GM19467 (cell line): Measurements from ENCODE around the gene LLGL2.
"Not testable (repeated sequence)": the region's sequence is repeated elsewhere in the genome, so short reads cannot be mapped to it uniquely, and the experiment has no call there.

ENCODE experiments used
- ATAC-seq: cut with Tn5 transposase; IDR thresholded peaks from one replicate; pipeline ENCODE4 v1.9.1; 2021; ENCODE audit warnings: mild to moderate bottlenecking, moderate library complexity; ENCODE audit not compliant: unreplicated experiment

LLGL2 gene

GRCh38 chr17:75518983-75519537 is 6.4 kb upstream of the LLGL2 start:
- ATAC-seq: no peak

DNA sequence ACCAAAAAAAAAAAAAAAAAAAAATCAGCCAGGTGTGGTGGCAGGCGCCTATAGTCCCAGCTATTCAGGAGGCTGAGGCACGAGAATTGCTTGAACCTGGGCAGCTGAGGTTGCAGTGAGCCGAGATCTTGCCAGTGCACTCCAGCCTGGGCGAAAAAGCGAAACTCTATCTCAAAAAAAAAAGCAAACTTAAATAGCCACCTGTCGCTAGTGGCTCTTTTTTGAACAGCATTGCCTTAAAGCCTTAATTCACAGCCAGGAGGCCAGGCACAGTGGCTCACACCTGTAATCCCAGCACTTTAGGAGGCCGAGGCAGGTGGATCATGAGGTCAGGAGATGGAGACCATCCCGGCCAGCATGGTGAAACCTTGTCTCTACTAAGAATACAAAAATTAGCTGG is 5.1 kb upstream of the LLGL2 start:
- ATAC-seq: not testable (repeated sequence)

DNA sequence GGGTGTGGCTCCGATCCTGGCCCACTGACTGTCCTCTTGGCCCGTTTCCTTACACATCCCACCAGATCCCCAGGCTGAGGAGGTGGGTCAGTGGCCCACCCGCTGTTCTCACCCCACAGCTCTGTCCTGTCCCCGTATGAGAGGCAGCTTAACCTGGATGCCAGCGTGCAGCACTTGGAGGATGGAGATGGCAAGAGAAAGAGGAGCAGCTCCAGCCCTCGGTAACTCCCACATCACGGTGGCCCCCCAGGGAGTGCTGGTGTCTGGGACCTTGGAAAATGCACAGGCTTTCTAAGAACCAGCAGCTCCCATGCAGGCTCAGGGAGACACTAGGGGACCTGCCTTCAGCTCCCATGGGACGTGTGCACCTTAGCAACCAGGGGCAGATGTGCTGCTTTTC is 4.2 kb upstream of the LLGL2 start:
- no peak for ATAC-seq

DNA sequence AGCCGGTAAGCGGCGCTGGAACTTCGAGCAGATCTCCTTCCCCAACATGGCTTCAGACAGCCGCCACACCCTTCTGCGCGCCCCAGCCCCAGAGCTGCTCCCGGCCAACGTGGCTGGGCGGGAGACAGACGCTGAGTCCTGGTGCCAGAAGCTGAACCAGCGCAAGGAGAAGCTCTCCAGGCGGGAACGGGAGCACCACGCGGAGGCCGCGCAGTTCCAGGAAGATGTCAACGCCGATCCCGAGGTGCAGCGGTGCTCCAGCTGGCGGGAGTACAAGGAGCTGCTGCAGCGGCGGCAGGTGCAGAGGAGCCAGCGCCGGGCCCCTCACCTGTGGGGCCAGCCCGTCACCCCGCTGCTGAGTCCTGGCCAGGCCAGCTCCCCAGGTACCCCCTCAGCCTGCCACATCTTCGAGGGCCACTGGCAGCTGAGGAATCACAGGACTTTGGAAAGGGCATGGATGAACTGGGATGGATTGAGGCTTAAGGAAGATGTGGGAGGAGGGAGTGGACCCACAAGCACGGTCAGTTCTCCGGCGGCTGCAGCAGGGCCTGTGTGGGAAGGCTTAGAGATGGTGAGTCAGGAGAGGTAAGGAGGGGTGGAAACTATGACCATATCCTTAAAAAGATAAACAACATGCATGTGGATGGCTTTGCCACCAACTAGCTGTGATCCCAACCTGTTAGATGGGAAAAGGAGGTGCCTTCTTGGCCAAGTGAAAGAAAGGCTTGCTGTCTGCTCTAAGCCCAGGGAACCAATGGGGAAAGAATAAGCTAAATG is 3.4 kb upstream of the LLGL2 start:
- no peak for ATAC-seq

DNA sequence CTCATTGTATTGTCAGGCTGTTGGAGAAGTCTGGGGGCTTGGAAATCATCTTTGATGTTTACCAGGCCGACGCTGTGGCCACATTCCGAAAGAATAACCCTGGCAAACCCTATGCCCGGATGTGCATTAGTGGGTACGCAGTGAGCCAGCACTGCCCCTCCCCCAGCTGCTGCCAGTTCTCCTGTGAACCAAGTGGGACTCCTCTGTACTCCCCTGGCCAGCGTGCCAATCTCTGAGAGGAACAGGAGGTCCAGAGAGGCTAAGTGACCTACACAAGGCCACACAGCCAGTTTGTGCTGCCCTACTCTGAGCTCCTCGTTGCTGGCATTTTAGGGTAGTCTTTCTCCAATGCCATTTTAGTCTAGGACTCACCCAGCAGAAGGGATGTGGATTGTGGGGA is 1.9 kb upstream of the LLGL2 start:
- ATAC-seq: no peak

DNA sequence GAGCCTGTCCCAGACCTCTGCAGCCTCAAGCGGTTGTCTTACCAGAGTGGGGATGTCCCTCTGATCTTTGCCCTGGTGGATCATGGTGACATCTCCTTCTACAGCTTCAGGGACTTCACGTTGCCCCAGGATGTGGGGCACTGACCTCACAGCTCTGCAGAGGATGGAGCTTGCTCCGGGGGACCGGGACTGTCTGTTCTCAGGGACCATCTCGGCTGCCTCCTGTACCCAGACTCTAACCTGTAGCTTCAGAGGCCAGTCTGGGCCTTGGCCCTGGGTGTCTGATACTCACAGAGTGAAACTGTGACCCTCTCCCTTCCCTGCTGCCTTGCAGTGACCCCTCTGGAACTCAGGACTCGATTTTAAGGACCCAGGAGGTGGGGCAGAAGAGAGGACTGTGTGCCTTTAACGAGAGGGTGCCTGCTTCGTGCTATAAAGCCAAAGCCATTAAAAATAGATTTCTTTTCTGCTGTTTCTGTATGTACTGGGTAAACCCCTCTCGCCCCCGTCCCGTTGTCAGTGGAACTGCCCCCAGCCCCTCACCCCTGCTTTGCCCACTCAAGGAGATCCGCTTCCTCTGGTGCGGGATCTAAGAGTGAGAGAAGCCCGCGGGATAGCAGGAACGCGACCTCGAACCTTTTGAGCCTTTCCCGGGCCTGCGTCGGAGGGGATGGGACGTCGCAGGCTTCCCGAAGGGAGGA is 1.1 kb upstream of the LLGL2 start:
- ATAC-seq: no peak

DNA sequence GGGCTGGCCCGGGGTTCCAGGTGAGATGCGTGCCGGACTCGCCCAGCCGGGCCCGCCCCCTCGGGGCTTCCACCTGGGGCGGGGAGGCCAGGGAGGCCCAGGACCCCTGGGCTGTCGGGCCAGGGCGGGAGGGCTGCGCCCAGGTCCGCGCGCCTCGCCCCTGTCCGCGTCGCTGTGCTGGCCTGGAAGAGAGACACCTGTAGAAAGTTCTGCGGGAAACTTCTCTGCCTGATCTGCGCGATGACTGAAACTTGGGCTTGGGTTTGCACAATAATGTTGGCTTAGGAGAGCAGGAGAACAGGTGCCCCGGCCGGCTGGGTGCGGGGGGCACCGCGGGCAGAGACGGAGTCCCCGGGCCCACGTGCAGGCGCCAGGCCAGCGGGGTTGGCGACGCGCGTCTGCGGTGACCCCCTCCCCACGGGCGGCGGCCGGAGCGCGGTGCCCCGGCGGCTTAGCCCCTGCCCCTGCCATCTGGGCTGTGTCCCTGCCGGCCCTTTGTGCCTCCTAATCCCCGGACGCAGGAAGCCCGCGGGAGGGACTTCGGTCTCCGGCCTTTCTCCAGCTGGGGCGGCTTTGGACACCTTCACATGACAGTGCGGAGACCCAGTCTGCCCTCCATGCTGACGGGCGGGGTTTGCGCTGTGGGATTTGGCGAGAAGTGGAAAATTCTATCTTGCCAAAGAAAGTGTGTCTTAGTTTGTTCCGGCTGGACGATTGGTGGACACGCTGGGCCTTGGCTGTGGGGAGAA is 483 bp downstream of the LLGL2 start:
- no peak for ATAC-seq

GRCh38 chr17:75526555-75527270 is 1.2 kb downstream of the LLGL2 start:
- ATAC-seq: no peak

- no peak for ATAC-seq
Measured at GRCh38 chr17:75530837-75531720, 5.6 kb downstream of the LLGL2 start.

DNA sequence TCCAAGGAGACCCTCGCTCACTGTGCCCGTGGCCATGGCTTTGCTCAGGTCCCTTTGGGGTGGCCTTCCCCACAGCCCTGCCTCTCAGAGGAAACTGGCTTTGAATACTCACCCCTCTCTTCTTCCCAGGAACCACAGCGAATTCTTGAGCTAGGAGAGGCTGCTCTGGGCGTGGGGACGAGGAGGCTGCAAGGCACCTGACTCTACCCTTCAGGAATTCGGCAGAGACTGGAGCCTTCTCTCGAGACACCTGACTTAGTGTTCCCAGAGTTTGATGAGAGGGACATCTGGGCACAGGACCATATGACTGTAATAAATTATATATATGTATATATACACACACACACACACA is 6.2 kb downstream of the LLGL2 start:
- ATAC-seq: no peak

- ATAC-seq: no peak
Measured at GRCh38 chr17:75535119-75535537, 9.6 kb downstream of the LLGL2 start.

- ATAC-seq: no peak
Measured at GRCh38 chr17:75535871-75536270, 10.4 kb downstream of the LLGL2 start.

- no peak for ATAC-seq
Measured at GRCh38 chr17:75536366-75536765, 10.9 kb downstream of the LLGL2 start.

DNA sequence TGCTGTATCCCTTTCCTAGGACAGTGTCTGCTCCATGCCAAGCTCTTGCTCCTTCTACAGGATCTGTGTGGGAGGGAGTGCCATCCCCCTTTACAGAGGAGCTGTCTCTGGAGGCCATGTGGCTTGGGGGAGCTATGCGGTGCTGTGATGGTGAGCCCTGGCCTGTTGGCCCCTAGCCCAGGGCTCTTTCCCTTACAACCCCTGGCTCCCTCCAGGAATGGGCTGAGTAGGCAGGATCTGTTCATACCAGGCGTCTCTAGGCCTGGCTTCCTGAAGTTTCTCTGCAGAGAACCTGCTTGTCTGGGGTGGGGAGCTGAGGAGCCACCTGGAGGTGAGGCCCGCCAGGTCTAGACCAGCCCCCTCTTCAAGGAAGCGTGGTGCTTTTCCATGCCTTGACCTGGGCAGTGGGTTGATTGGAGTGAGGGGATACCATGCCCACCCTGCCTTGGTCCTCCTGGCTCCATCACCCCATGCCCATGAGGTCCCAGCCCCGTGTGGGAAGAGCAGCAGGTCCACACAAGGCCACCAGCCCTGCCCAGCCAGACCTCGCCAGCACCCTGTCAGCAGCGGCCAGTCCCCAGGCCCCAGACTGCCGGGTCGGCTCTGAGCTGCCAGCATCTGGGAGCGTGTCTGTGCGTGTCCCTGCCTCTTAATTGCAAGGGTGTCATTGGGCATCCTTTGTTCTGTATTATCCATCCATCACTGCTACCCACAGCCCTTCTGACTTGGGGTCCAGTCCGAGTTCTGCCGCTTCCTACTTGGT is 14.7 kb downstream of the LLGL2 start:
- no peak for ATAC-seq

- no peak for ATAC-seq
Measured at GRCh38 chr17:75540923-75541503, 15.5 kb downstream of the LLGL2 start.

- no peak for ATAC-seq
Measured at GRCh38 chr17:75542229-75542628, 16.7 kb downstream of the LLGL2 start.

DNA sequence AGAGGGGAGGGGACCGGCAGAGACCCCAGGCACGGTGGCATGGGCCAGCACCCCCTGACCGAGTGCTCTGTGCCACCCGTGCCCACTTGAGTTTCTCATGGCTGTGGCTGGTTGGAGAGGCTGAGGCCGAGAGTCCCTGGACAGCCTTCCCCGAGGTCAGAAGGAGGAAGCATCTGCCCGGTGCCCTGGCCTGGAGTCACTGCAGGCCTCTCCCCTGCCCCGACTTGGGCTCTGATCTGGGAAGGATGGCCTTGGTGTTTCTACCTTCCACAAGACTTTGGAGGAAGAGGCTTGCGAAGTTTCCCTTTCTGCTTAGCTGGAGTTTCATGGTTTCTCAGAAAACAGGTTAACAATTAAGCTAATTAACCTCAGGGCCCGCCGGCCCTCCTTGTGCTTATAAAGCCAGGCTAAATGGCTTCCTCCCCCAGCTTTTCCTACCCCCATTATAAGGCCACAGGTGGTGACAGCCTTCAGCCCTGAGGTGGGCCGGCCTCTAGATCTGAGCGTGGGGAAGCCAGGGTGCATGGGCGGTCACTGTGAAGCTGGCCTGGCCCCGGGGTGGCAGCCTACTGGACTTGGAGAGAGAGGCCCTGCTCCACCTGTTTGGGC is 17.3 kb downstream of the LLGL2 start:
- no peak for ATAC-seq

GRCh38 chr17:75544250-75544649 is 18.8 kb downstream of the LLGL2 start:
- ATAC-seq: no peak
